HG03575 (cell line): ENCODE results near the gene SH3RF3.

Source experiments
- ATAC-seq: cut with Tn5 transposase; IDR thresholded peaks from one replicate; pipeline ENCODE4 v1.9.1; 2021; ENCODE audit not compliant: unreplicated experiment, insufficient number of reproducible peaks, low FRiP score; ENCODE audit errors: extremely low read depth

The SH3RF3 gene

GRCh38 chr2:109173311-109174171, 44.5 kb downstream of the SH3RF3 start:
- no peak for ATAC-seq

- ATAC-seq: no peak
Measured at GRCh38 chr2:109174214-109174613, 45.2 kb downstream of the SH3RF3 start.

GRCh38 chr2:109174626-109175349, 45.8 kb downstream of the SH3RF3 start:
- ATAC-seq: no peak

- no peak for ATAC-seq
Measured at GRCh38 chr2:109175350-109175678, 46.3 kb downstream of the SH3RF3 start.

- ATAC-seq: no peak
Measured at GRCh38 chr2:109176928-109177327, 47.9 kb downstream of the SH3RF3 start.

- ATAC-seq: no peak
Measured at GRCh38 chr2:109177635-109178034, 48.6 kb downstream of the SH3RF3 start.

GRCh38 chr2:109178968-109179367, 50.0 kb downstream of the SH3RF3 start:
- ATAC-seq: no peak

- no peak for ATAC-seq
Measured at GRCh38 chr2:109180786-109181185, 51.8 kb downstream of the SH3RF3 start.

GRCh38 chr2:109182426-109182825, 53.4 kb downstream of the SH3RF3 start:
- no peak for ATAC-seq

GRCh38 chr2:109183871-109184270, 54.9 kb downstream of the SH3RF3 start:
- no peak for ATAC-seq

- no peak for ATAC-seq
Measured at GRCh38 chr2:109184368-109184767, 55.4 kb downstream of the SH3RF3 start.

- no peak for ATAC-seq
Measured at GRCh38 chr2:109185338-109185737, 56.3 kb downstream of the SH3RF3 start.

- ATAC-seq: no peak
Measured at GRCh38 chr2:109185821-109186570, 57.0 kb downstream of the SH3RF3 start.

GRCh38 chr2:109186656-109187250, 57.7 kb downstream of the SH3RF3 start:
- ATAC-seq: no peak

- ATAC-seq: no peak
Measured at GRCh38 chr2:109187711-109188495, 58.9 kb downstream of the SH3RF3 start.

GRCh38 chr2:109188496-109188890, 59.5 kb downstream of the SH3RF3 start:
- ATAC-seq: no peak

GRCh38 chr2:109188898-109189297, 59.9 kb downstream of the SH3RF3 start:
- ATAC-seq: no peak

GRCh38 chr2:109189751-109190150, 60.7 kb downstream of the SH3RF3 start:
- ATAC-seq: no peak
